Measurements from ENCODE around the gene RPL14.

DNA sequence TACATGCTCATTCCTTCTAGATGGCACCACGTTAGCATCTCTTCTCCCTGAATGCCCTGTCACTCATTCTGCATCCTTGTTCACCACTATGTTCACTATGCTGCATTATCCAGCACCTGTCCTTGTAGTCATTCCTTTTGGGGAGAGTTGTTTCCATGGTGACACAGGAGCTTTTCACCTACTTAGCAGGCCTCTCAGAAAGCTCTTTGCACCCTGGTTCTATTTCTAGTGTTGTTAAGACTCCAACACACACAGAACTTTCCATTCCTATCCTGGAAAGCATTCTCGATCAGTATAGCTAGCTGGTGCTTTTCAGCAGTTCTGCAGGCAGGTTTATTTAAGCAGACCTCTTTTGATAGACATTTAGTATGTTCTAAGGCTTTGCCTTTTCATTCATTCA is 6.7 kb upstream of the RPL14 start:
- TF ChIP-seq, protein P1, sequence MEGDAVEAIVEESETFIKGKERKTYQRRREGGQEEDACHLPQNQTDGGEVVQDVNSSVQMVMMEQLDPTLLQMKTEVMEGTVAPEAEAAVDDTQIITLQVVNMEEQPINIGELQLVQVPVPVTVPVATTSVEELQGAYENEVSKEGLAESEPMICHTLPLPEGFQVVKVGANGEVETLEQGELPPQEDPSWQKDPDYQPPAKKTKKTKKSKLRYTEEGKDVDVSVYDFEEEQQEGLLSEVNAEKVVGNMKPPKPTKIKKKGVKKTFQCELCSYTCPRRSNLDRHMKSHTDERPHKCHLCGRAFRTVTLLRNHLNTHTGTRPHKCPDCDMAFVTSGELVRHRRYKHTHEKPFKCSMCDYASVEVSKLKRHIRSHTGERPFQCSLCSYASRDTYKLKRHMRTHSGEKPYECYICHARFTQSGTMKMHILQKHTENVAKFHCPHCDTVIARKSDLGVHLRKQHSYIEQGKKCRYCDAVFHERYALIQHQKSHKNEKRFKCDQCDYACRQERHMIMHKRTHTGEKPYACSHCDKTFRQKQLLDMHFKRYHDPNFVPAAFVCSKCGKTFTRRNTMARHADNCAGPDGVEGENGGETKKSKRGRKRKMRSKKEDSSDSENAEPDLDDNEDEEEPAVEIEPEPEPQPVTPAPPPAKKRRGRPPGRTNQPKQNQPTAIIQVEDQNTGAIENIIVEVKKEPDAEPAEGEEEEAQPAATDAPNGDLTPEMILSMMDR (IDR thresholded peaks at IDR 0.05; ENCODE audit: low read depth, low read length, poor library complexity, severe bottlenecking), result no peak
- no peak for TF ChIP-seq EZH2phosphoT487 (IDR thresholded peaks at IDR 0.05; ENCODE audit: borderline replicate concordance, low read length)

Data from DOHH2 (cell line).